GM12892 (cell line): ENCODE results near the gene XRCC1.

Experiments used
- POLR2A ChIP-seq: IDR thresholded peaks from 2 replicates; pipeline ENCODE4 v1.6.1; 2011; ENCODE audit warnings: low read depth, low read length, control low read depth
- TAF1 ChIP-seq: IDR thresholded peaks from 2 replicates; pipeline ENCODE4 v1.6.1; 2011; ENCODE audit warnings: low read depth, mild to moderate bottlenecking, control low read depth, low read length, borderline replicate concordance

DNA sequence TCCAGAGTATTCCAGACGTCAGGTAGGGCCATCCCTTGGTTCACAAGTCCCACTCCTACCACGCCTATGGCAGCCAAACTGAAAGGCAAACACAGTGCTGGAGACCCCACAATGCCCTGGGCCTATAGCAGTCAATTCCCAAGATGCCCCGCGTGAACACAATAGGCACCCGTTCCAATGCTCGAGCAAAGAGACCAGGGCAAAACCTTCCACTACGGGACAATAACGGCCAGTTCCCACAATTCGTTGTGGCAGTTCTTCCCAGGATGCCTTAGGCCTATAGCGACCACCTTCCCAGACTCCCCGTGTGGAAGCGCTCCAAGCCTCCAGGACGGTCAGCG, 43.6 kb upstream of the XRCC1 start:
- no peak for TF ChIP-seq POLR2A
- TF ChIP-seq TAF1: no peak
